NCI-H460 (cell line): ENCODE data around the gene PPP1CC. TPM values are rescaled to one million over a fixed set of nuclear protein-coding genes. Genes with fewer than 3 reads are reported as not detected.
"Not testable (repeated sequence)": the region's sequence is repeated elsewhere in the genome, so short reads cannot be mapped to it uniquely, and the experiment has no call there.

Experiments
- DNase-seq: peaks from one replicate; pipeline ENCODE4 v3.0.0-alpha.2; 2016; ENCODE audit warnings: low read depth; ENCODE audit errors: extremely low read depth
- polyA plus RNA-seq: library from polyadenylated mRNA; depleted of rRNA; stranded (reverse); fragments of >200 nt; gene quantifications from 2 replicates; pipeline ENCODE4 v1.2.3, GENCODE V29; 2014; cell fraction: nucleus; rRNA removed
- total RNA-seq: library from RNA; depleted of rRNA; stranded (reverse); fragments of >200 nt; shearing (Covaris generic); gene quantifications from 2 replicates; pipeline ENCODE4 v1.2.3, GENCODE V29; 2014; rRNA removed

Gene PPP1CC
- 230 and 249 TPM in 2 replicates for total RNA-seq
- 181 and 219 TPM in 2 replicates for polyA plus RNA-seq

GRCh38 chr12:110742718-110743570 is at the start of gene PPP1CC:
Gene PPP1CC (minus strand): TSS chr12:110742891. CDS start chr12:110742707, 184 bp downstream.
- DNase-seq, result peak; percentile 93

GRCh38 chr12:110791589-110791988 is 48.9 kb upstream of the PPP1CC start:
- no peak for DNase-seq

GRCh38 chr12:110790301-110790700 is 47.6 kb upstream of the PPP1CC start:
- no peak for DNase-seq

GRCh38 chr12:110786012-110786411 is 43.3 kb upstream of the PPP1CC start:
- no peak for DNase-seq

GRCh38 chr12:110785240-110785639 is 42.5 kb upstream of the PPP1CC start:
- no peak for DNase-seq

- no peak for DNase-seq
Observed at GRCh38 chr12:110782922-110783321, 40.2 kb upstream of the PPP1CC start.

- no peak for DNase-seq
Observed at GRCh38 chr12:110782094-110782493, 39.4 kb upstream of the PPP1CC start.

GRCh38 chr12:110780448-110780847 is 37.8 kb upstream of the PPP1CC start:
- DNase-seq, result no peak

- DNase-seq, result no peak
Observed at GRCh38 chr12:110778833-110779577, 36.3 kb upstream of the PPP1CC start.

- no peak for DNase-seq
Observed at GRCh38 chr12:110776410-110776809, 33.7 kb upstream of the PPP1CC start.

- no peak for DNase-seq
Observed at GRCh38 chr12:110775997-110776396, 33.3 kb upstream of the PPP1CC start.

- no peak for DNase-seq
Observed at GRCh38 chr12:110774824-110775223, 32.1 kb upstream of the PPP1CC start.

GRCh38 chr12:110768960-110769359 is 26.3 kb upstream of the PPP1CC start:
- no peak for DNase-seq

- DNase-seq, result no peak
Observed at GRCh38 chr12:110767863-110768262, 25.2 kb upstream of the PPP1CC start.

GRCh38 chr12:110766311-110767154 is 23.8 kb upstream of the PPP1CC start:
- no peak for DNase-seq

GRCh38 chr12:110765572-110765971 is 22.9 kb upstream of the PPP1CC start:
- not testable (repeated sequence) for DNase-seq

- no peak for DNase-seq
Observed at GRCh38 chr12:110765111-110765510, 22.4 kb upstream of the PPP1CC start.

- no peak for DNase-seq
Observed at GRCh38 chr12:110763583-110763982, 20.9 kb upstream of the PPP1CC start.

GRCh38 chr12:110762891-110763290 is 20.2 kb upstream of the PPP1CC start:
- no peak for DNase-seq

- DNase-seq, result no peak
Observed at GRCh38 chr12:110760204-110760609, 17.5 kb upstream of the PPP1CC start.

- no peak for DNase-seq
Observed at GRCh38 chr12:110758922-110759321, 16.2 kb upstream of the PPP1CC start.
